ENCODE results near the gene RAB29.
"Not testable (repeated sequence)": the region's sequence is repeated elsewhere in the genome, so short reads cannot be mapped to it uniquely, and the experiment has no call there.

RAB29 gene

GRCh38 chr1:205763980-205764379 is 11.3 kb downstream of the RAB29 start:
- no peak for FAIRE-seq

- FAIRE-seq = no peak
Measured at GRCh38 chr1:205760606-205761005, 14.7 kb downstream of the RAB29 start.

- FAIRE-seq = no peak
Measured at GRCh38 chr1:205756552-205756951, 18.7 kb downstream of the RAB29 start.

- no peak for FAIRE-seq
Measured at GRCh38 chr1:205754857-205755256, 20.4 kb downstream of the RAB29 start.

- peak; percentile 33 for FAIRE-seq
Measured at GRCh38 chr1:205751036-205751651, 24.1 kb downstream of the RAB29 start.

GRCh38 chr1:205750138-205751035 is 24.9 kb downstream of the RAB29 start, which contains the start of gene NUCKS1:
Gene NUCKS1, minus strand, starts transcription at chr1:205750182. Its CDS starts 209 bp downstream, at chr1:205749973.
- peak; percentile 98 for FAIRE-seq

- no peak for FAIRE-seq
Measured at GRCh38 chr1:205749234-205750137, 25.8 kb downstream of the RAB29 start.

- FAIRE-seq = no peak
Measured at GRCh38 chr1:205748403-205749233, 26.7 kb downstream of the RAB29 start.

GRCh38 chr1:205746757-205747412 is 28.4 kb downstream of the RAB29 start:
- FAIRE-seq = no peak

- no peak for FAIRE-seq
Measured at GRCh38 chr1:205744403-205744802, 30.9 kb downstream of the RAB29 start.

- FAIRE-seq = no peak
Measured at GRCh38 chr1:205743977-205744376, 31.3 kb downstream of the RAB29 start.

GRCh38 chr1:205741681-205742080 is 33.6 kb downstream of the RAB29 start:
- FAIRE-seq = no peak

GRCh38 chr1:205739348-205740160 is 35.7 kb downstream of the RAB29 start:
- no peak for FAIRE-seq

GRCh38 chr1:205735218-205735617 is 40.1 kb downstream of the RAB29 start:
- FAIRE-seq = no peak

- FAIRE-seq = no peak
Measured at GRCh38 chr1:205733438-205734175, 41.7 kb downstream of the RAB29 start.

- no peak for FAIRE-seq
Measured at GRCh38 chr1:205729945-205730610, 45.2 kb downstream of the RAB29 start.

- no peak for FAIRE-seq
Measured at GRCh38 chr1:205726619-205727125, 48.6 kb downstream of the RAB29 start.

GRCh38 chr1:205725514-205725913 is 49.8 kb downstream of the RAB29 start:
- FAIRE-seq = no peak

GRCh38 chr1:205720740-205721139 is 54.5 kb downstream of the RAB29 start:
- not testable (repeated sequence) for FAIRE-seq
